CD4-positive, alpha-beta memory T cell (primary cell): ENCODE results near the gene FGGY. TPM values are rescaled to one million over a fixed set of nuclear protein-coding genes. Genes with fewer than 3 reads are reported as not detected.

Source experiments
- CTCF ChIA-PET: fragments of 350-600 bp; sonication (Branson Sonifier 250); formaldehyde crosslinking; loops from one replicate; lab custom pipeline; 2021; ENCODE audit warnings: inconsistent platforms; ENCODE audit not compliant: partially characterized antibody; lab: Charles Lee
- POLR2A ChIA-PET: fragments of 350-600 bp; sonication (Branson Sonifier 250); formaldehyde crosslinking; loops from one replicate; lab custom pipeline; 2021; ENCODE audit not compliant: partially characterized antibody; lab: Charles Lee
- DNase-seq, 5 donors: peaks; one replicate each; pipeline versions ENCODE4 v3.0.0 to v3.0.0-alpha.2; 2020 to 2022; ENCODE audit warnings: mixed read lengths in 1 of 5
- H3K27ac ChIP-seq: one replicate; pipeline ENCODE4 v1.7.0; 2013; ENCODE audit warnings: low read depth, low read length
- H3K27me3 ChIP-seq: 2 replicates; pipeline ENCODE4 v1.7.0; 2013; ENCODE audit warnings: mild to moderate bottlenecking, low read length, moderate library complexity; ENCODE audit not compliant: insufficient read depth
- H3K36me3 ChIP-seq: 2 replicates; pipeline ENCODE4 v1.7.0; 2013; ENCODE audit warnings: mild to moderate bottlenecking, low read length, moderate library complexity; ENCODE audit not compliant: insufficient read depth
- H3K4me1 ChIP-seq: 2 replicates; pipeline ENCODE4 v1.7.0; 2013; ENCODE audit warnings: mild to moderate bottlenecking, low read length, moderate library complexity; ENCODE audit not compliant: insufficient read depth
- H3K4me3 ChIP-seq, 2 donors: one replicate each; pipeline ENCODE4 v1.7.0; 2013; ENCODE audit warnings: low read length in 2 of 2, mild to moderate bottlenecking in 1 of 2
- H3K9me3 ChIP-seq, 2 donors: one replicate each; pipeline ENCODE4 v1.7.0; 2013; ENCODE audit warnings: low read length in 2 of 2, control low read depth in 1 of 2; ENCODE audit not compliant: control insufficient read depth in 1 of 2
- H3K27ac Mint-ChIP-seq, 7 donors: one replicate each; pipeline ENCODE4 v1.8.0; 2020 to 2021; ENCODE audit warnings: mixed read lengths in 7 of 7, mild to moderate bottlenecking in 6 of 7, inconsistent platforms in 3 of 7, moderate library complexity in 3 of 7
- H3K27me3 Mint-ChIP-seq, 2 donors: one replicate each; pipeline ENCODE4 v1.8.0; 2020 to 2021; ENCODE audit warnings: mixed read lengths in 2 of 2
- H3K36me3 Mint-ChIP-seq, 2 donors: one replicate each; pipeline ENCODE4 v1.8.0; 2020 to 2021; ENCODE audit warnings: mixed read lengths in 2 of 2, inconsistent platforms in 1 of 2, mild to moderate bottlenecking in 1 of 2
- H3K4me1 Mint-ChIP-seq, 4 donors: one replicate each; pipeline ENCODE4 v1.8.0; 2020 to 2021; ENCODE audit warnings: mixed read lengths in 4 of 4, mild to moderate bottlenecking in 1 of 4
- H3K4me3 Mint-ChIP-seq, 8 donors: one replicate each; pipeline ENCODE4 v1.8.0; 2020 to 2021; ENCODE audit warnings: mixed read lengths in 8 of 8, mild to moderate bottlenecking in 7 of 8, moderate library complexity in 6 of 8, inconsistent platforms in 3 of 8
- H3K9me3 Mint-ChIP-seq, 8 donors: one replicate each; pipeline ENCODE4 v1.8.0; 2020 to 2021; ENCODE audit warnings: mixed read lengths in 8 of 8, mild to moderate bottlenecking in 5 of 8, inconsistent platforms in 3 of 8, moderate library complexity in 1 of 8
- intact Hi-C: fragments of 100-400 bp; cut with micrococcal nuclease; formaldehyde crosslinking; loops from one replicate; pipeline ENCODE4 v1.15.1; 2023
- polyA plus RNA-seq, 2 donors: library from polyadenylated mRNA; unstranded; fragments of 300-500 nt; fragmentation: Illumina TruSeq; gene quantifications; one replicate each; pipeline ENCODE4 v1.2.3, GENCODE V29; 2021
- total RNA-seq, 2 experiments: library from RNA; stranded (reverse); gene quantifications; one replicate each; pipeline ENCODE4 v1.2.3, GENCODE V29; 2021

The FGGY gene
- total and polyA plus RNA-seq, 4 experiments from 2014 or later = 1.8 to 8.8 (median 3.6) TPM

- no peak overlapping the region for H3K27ac ChIP-seq
- no peaks in the 10 kb centered on the region for H3K36me3 ChIP-seq
- Mint-ChIP-seq H3K27ac (no peak overlapping the region), H3K9me3 (peaks cover 0 to 8% (median 6%) of the 10 kb centered on the region in 8 donors), H3K4me1 (no peaks in the 10 kb centered on the region), H3K27me3 (no peaks in the 10 kb centered on the region), H3K4me3 (no peak overlapping the region), H3K36me3 (peaks cover 4 to 10% of the 10 kb centered on the region in 2 donors)
- H3K9me3 ChIP-seq = no peaks in the 10 kb centered on the region
- CTCF ChIA-PET = interaction anchor here (1.8 kb wide), 1 partner anchor 21 kb away, joined by 7 read pairs; no protein-coding TSS in a partner anchor
- intact Hi-C loops = no loop called here
- POLR2A ChIA-PET = no interaction called here
- H3K4me3 ChIP-seq = no peak overlapping the region
- DNase-seq = no peak
- no peaks in the 10 kb centered on the region for H3K27me3 ChIP-seq
- H3K4me1 ChIP-seq = no peaks in the 10 kb centered on the region
Measured at GRCh38 chr1:59738152-59738551, 441.3 kb downstream of the FGGY start.

DNA sequence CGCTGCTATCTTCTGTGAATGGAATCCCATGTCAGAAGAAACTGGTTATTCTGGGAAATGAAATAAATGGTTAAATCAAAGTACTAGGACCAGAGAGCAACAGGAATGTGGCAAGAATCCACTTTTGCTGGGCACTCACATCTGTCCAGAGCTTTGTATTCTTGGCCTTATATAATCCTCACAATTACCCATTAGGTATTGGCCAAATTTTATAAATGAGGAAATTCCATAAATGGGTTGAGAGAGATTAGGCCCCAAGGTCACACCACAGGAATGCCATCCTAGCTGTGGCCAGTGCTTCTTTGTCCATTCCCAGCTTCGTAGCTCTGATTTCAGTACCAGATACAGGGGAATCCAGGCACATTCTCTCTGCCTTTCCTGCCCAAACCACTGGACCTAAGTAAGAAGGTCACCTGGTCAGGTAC lies 441.7 kb downstream of the FGGY start:
- H3K9me3 Mint-ChIP-seq = peaks cover 0 to 8% (median 6%) of the 10 kb centered on the region in 8 donors
- DNase-seq = no peak
- H3K27me3 Mint-ChIP-seq = no peaks in the 10 kb centered on the region
- H3K36me3 ChIP-seq = no peaks in the 10 kb centered on the region
- H3K4me1 Mint-ChIP-seq = no peaks in the 10 kb centered on the region
- ChIA-PET POLR2A (no interaction called here), CTCF (interaction anchor here (0.7 to 1.8 kb wide), 2 partner anchors 21 to 39 kb away, joined by 4 to 7 read pairs; no protein-coding TSS in a partner anchor)
- no peaks in the 10 kb centered on the region for H3K27me3 ChIP-seq
- intact Hi-C loops = no loop called here
- no peak overlapping the region for H3K27ac ChIP-seq
- no peaks in the 10 kb centered on the region for H3K9me3 ChIP-seq
- H3K36me3 Mint-ChIP-seq = peaks cover 4 to 10% of the 10 kb centered on the region in 2 donors
- no peaks in the 10 kb centered on the region for H3K4me1 ChIP-seq
- H3K27ac Mint-ChIP-seq = no peak overlapping the region
- no peak overlapping the region for H3K4me3 ChIP-seq
- H3K4me3 Mint-ChIP-seq = no peak overlapping the region

DNA sequence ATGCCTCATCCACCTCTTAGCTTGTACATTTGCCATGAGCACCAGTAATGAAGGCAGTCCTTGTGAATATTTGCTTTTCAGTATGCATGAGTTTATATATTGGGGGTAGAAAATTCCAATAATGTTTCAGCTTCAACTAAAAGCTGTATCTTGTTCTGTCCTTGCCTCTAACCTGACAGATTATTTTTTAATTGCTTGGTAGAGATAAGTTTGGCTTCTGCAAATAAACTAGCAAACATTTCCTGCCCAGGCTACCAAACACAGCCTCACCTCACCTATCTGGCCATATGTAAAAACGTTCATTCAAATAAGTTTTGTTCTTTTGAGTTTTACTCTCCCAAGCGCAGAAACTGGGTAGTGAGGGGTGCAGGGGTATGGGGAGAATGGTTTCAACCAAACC lies 442.2 kb downstream of the FGGY start:
- H3K36me3 Mint-ChIP-seq = peaks cover 4 to 10% of the 10 kb centered on the region in 2 donors
- Histone ChIP-seq H3K27ac (no peak overlapping the region), H3K4me3 (no peak overlapping the region), H3K9me3 (no peaks in the 10 kb centered on the region), H3K27me3 (no peaks in the 10 kb centered on the region), H3K36me3 (no peaks in the 10 kb centered on the region), H3K4me1 (no peaks in the 10 kb centered on the region)
- no peaks in the 10 kb centered on the region for H3K27me3 Mint-ChIP-seq
- H3K9me3 Mint-ChIP-seq = peaks cover 0 to 8% (median 6%) of the 10 kb centered on the region in 8 donors
- DNase-seq = no peak
- ChIA-PET POLR2A (no interaction called here), CTCF (interaction anchor here (0.6 to 1.8 kb wide), 3 partner anchors 20 to 998 kb away, joined by 3 to 7 read pairs (median 4); no protein-coding TSS in a partner anchor)
- intact Hi-C loops = no loop called here
- H3K27ac Mint-ChIP-seq = no peak overlapping the region
- H3K4me1 Mint-ChIP-seq = no peaks in the 10 kb centered on the region
- no peak overlapping the region for H3K4me3 Mint-ChIP-seq

GRCh38 chr1:59742526-59742925 lies 445.6 kb downstream of the FGGY start:
- CTCF ChIA-PET = no interaction called here

DNA sequence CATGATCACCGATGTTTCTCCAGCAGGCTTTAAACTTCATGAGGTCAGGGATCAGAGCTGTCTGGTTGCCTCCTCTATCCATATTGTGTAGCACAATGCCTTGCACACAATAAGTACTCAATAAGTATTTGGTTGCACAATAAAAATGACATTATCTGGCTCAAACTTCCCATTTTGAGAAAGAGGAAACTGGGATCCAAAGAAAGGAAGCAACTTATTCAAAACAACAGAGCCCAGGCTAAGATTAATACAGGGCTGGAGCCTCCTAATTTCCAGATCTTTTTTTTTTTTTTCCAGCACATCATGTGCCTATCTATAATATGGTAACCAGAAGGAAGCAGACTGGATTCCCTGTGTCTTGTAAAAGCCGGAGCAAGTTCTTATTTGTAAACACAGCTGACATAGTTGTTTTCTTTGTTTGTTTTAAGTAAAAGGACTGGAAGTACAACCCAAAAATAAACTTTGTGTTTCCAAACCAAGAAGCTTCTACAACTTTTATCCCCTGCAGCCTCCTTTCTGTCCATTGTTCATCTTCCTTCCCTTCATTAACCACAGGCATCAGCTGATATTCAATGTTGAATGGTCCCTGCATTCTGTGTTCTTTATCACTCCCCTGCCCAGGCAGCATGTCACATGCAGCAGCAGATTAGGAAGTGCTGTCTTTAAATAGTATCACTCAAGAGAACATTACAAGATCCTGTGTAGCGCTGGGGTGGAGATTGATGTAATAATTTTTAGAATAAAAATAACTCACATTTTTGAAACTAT lies 446.6 kb downstream of the FGGY start:
- intact Hi-C loops = no loop called here
- Histone ChIP-seq H3K27me3 (no peaks in the 10 kb centered on the region), H3K9me3 (no peaks in the 10 kb centered on the region), H3K4me3 (no peak overlapping the region), H3K36me3 (no peaks in the 10 kb centered on the region), H3K27ac (no peak overlapping the region), H3K4me1 (no peaks in the 10 kb centered on the region)
- H3K27me3 Mint-ChIP-seq = no peaks in the 10 kb centered on the region
- no peaks in the 10 kb centered on the region for H3K4me1 Mint-ChIP-seq
- no peaks in the 10 kb centered on the region for H3K9me3 Mint-ChIP-seq
- no peak for DNase-seq
- ChIA-PET CTCF (interaction anchor here (1.1 to 2.0 kb wide), 2 partner anchors 16 to 1034 kb away, joined by 3 to 6 read pairs; no protein-coding TSS in a partner anchor), POLR2A (no interaction called here)
- no peak overlapping the region for H3K4me3 Mint-ChIP-seq
- no peak overlapping the region for H3K27ac Mint-ChIP-seq
- H3K36me3 Mint-ChIP-seq = no peaks in the 10 kb centered on the region

More at GRCh38 chr1:59742526-59742925, 445.6 kb downstream of the FGGY start:
- Mint-ChIP-seq H3K4me3 (no peak overlapping the region), H3K27ac (no peak overlapping the region), H3K36me3 (no peaks in the 10 kb centered on the region), H3K9me3 (no peaks in the 10 kb centered on the region), H3K4me1 (no peaks in the 10 kb centered on the region), H3K27me3 (no peaks in the 10 kb centered on the region)
- no peaks in the 10 kb centered on the region for H3K27me3 ChIP-seq
- H3K4me3 ChIP-seq = no peak overlapping the region
- intact Hi-C loops = no loop called here
- no peak for DNase-seq
- POLR2A ChIA-PET = no interaction called here
- no peaks in the 10 kb centered on the region for H3K36me3 ChIP-seq
- H3K27ac ChIP-seq = no peak overlapping the region
- H3K4me1 ChIP-seq = no peaks in the 10 kb centered on the region
- H3K9me3 ChIP-seq = no peaks in the 10 kb centered on the region

GRCh38 chr1:59747420-59748024 lies 450.6 kb downstream of the FGGY start:
- Mint-ChIP-seq H3K36me3 (no peaks in the 10 kb centered on the region), H3K4me3 (no peak overlapping the region), H3K27ac (no peak overlapping the region), H3K27me3 (no peaks in the 10 kb centered on the region), H3K9me3 (no peaks in the 10 kb centered on the region), H3K4me1 (no peaks in the 10 kb centered on the region)
- ChIA-PET POLR2A (no interaction called here), CTCF (interaction anchor here (5.9 kb wide), 1 partner anchor 12 kb away, joined by 48 read pairs; no protein-coding TSS in a partner anchor)
- H3K27me3 ChIP-seq = no peaks in the 10 kb centered on the region
- no peak overlapping the region for H3K27ac ChIP-seq
- no peaks in the 10 kb centered on the region for H3K36me3 ChIP-seq
- intact Hi-C loops = no loop called here
- H3K4me1 ChIP-seq = no peaks in the 10 kb centered on the region
- no peak for DNase-seq
- no peaks in the 10 kb centered on the region for H3K9me3 ChIP-seq
- H3K4me3 ChIP-seq = no peak overlapping the region

GRCh38 chr1:59748123-59748522 lies 451.2 kb downstream of the FGGY start:
- Mint-ChIP-seq H3K36me3 (no peaks in the 10 kb centered on the region), H3K4me1 (no peaks in the 10 kb centered on the region), H3K27ac (no peak overlapping the region), H3K27me3 (no peaks in the 10 kb centered on the region), H3K9me3 (no peaks in the 10 kb centered on the region), H3K4me3 (no peak overlapping the region)
- ChIA-PET CTCF (interaction anchor here (5.9 kb wide), 1 partner anchor 11 kb away, joined by 48 read pairs; no protein-coding TSS in a partner anchor), POLR2A (no interaction called here)
- Histone ChIP-seq H3K36me3 (no peaks in the 10 kb centered on the region), H3K27ac (no peak overlapping the region), H3K27me3 (no peaks in the 10 kb centered on the region), H3K9me3 (no peaks in the 10 kb centered on the region), H3K4me1 (no peaks in the 10 kb centered on the region), H3K4me3 (no peak overlapping the region)
- no peak for DNase-seq
- intact Hi-C loops = no loop called here
